Measurements from ENCODE around the gene VPS52.
A peak's percentile ranks its signal among the peaks of the same experiment; 100 is the strongest.
"Not testable (repeated sequence)": the region's sequence is repeated elsewhere in the genome, so short reads cannot be mapped to it uniquely, and the experiment has no call there.

Gene VPS52

GRCh38 chr6:33288921-33289783, 17.5 kb upstream of the VPS52 start, which contains the start of the genes PFDN6 and WDR46:
TSS of gene PFDN6 (plus strand) at chr6:33289601. CDS start at chr6:33289857, 256 bp downstream.
TSS of gene WDR46 (minus strand) at chr6:33289239. CDS start at chr6:33289170, 69 bp downstream.
- TF ChIP-seq, protein P1, sequence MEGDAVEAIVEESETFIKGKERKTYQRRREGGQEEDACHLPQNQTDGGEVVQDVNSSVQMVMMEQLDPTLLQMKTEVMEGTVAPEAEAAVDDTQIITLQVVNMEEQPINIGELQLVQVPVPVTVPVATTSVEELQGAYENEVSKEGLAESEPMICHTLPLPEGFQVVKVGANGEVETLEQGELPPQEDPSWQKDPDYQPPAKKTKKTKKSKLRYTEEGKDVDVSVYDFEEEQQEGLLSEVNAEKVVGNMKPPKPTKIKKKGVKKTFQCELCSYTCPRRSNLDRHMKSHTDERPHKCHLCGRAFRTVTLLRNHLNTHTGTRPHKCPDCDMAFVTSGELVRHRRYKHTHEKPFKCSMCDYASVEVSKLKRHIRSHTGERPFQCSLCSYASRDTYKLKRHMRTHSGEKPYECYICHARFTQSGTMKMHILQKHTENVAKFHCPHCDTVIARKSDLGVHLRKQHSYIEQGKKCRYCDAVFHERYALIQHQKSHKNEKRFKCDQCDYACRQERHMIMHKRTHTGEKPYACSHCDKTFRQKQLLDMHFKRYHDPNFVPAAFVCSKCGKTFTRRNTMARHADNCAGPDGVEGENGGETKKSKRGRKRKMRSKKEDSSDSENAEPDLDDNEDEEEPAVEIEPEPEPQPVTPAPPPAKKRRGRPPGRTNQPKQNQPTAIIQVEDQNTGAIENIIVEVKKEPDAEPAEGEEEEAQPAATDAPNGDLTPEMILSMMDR (IDR thresholded peaks at IDR 0.05; ENCODE audit: insufficient read depth, low read depth, low read length, missing control alignments): no peak
- H3K4me3 ChIP-seq (ENCODE audit: low read length): peak within 1 kb of the TSS; percentile 97
- DNase-seq (ENCODE audit: low read depth): peak; percentile 91

DNA sequence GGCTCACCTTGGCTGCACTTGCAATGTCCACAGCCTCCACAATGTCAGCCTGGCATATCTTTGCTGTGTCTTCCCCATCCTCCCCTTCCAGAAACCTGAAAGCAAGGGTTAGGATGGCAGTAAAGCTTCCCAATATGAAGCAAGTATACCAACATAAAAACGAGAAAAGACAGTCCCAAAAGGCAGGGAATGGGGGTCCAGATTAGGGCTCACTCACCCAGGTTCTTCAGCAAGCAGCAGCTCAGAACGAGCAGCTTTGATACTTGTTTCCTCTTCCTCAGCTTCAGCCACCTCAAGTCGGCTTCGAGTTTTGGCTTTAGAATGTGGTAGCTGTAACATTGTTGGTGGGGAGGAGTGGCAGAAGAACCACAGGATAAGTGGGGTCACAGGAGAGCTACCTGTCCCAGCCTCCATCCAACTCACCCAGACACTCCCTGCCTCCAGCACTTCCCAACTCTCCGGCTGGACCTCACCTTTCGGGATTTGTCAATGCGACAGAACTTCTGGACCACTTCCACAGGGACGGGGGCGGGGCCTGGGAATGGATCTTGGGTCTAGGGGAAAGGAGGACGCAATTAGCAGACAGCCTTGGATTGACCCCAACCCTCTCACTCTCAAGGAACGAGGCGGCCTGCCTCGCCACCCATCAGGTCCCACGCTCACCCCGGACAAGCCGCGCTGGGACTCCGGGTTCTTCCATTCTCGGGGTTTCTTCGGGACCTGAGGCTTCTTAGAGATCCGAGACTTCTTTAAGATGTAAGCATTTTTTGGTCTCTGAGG, 16.7 kb upstream of the VPS52 start:
- DNase-seq (ENCODE audit: low read depth): no peak
- TF ChIP-seq, protein P1 (IDR thresholded peaks at IDR 0.05; ENCODE audit: insufficient read depth, low read depth, low read length, missing control alignments): no peak
- H3K4me3 ChIP-seq (ENCODE audit: low read length): peak overlapping the region; percentile 97

GRCh38 chr6:33286946-33287914, 15.6 kb upstream of the VPS52 start:
- TF ChIP-seq, protein P1 (IDR thresholded peaks at IDR 0.05; ENCODE audit: insufficient read depth, low read depth, low read length, missing control alignments): no peak
- DNase-seq (ENCODE audit: low read depth): no peak
- H3K4me3 ChIP-seq (ENCODE audit: low read length): no peak overlapping the region

DNA sequence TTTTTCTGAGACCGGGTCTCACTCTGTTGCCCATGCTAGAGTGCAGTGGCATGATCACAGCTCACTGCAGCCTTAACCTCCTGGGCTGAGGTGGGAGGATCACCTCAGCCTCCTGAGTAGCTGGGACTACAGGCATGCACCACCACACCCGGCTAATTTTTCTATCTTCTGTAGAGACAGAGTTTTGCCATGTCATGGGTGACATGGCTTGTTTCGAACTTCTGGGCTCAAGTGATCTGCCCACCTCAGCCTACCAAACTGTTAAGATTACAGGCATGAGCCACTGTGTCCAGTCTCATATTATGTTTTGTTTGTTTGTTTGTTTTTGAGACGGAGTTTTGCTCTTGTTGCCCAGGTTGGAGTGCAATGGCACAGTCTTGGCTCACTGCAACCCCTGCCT, 13.5 kb upstream of the VPS52 start:
- DNase-seq (ENCODE audit: low read depth); H3K4me3 ChIP-seq (ENCODE audit: low read length): not testable (repeated sequence)

DNA sequence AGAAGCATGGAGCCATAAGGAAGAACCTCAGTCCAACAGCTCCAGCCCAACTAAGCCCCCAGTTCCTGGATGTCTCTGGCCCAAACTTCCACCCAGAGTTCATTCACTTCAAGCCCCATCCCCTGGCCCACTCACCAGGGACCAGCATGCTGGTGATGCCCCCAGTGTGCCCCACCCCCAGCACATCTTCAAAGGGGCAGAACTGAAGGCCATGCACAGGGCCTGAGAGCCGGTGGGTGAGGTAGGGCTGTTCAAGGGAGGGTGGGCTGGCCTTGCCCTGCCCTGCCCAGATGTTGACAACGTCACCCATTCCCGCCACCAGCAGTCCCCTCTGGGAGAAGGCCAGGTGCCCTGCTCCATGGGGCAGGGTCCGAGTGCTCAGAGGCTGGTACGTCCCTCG, 8.9 kb upstream of the VPS52 start:
- H3K4me3 ChIP-seq (ENCODE audit: low read length): no peak overlapping the region
- DNase-seq (ENCODE audit: low read depth): no peak
- TF ChIP-seq, protein P1 (IDR thresholded peaks at IDR 0.05; ENCODE audit: insufficient read depth, low read depth, low read length, missing control alignments): no peak

- peak; percentile 77 for DNase-seq (ENCODE audit: low read depth)
These were observed 8.4 kb upstream of the VPS52 start for GRCh38 chr6:33279971-33280511.

More at GRCh38 chr6:33279971-33280511, 8.4 kb upstream of the VPS52 start:
- H3K4me3 ChIP-seq (ENCODE audit: low read length): no peak overlapping the region
- TF ChIP-seq, protein P1 (IDR thresholded peaks at IDR 0.05; ENCODE audit: insufficient read depth, low read depth, low read length, missing control alignments): peak; percentile 66

Measured in epithelial cell of esophagus (primary cell).